ENCODE data around the gene SYT17.

GRCh38 chr16:19138601-19139000, 29.4 kb upstream of the SYT17 start:
- no peak for TF ChIP-seq CTCF (IDR thresholded peaks at IDR 0.05; ENCODE audit: low read depth, low read length, poor library complexity, severe bottlenecking)
- TF ChIP-seq EZH2phosphoT487 (IDR thresholded peaks at IDR 0.05; ENCODE audit: borderline replicate concordance, low read length), result no peak

All from DOHH2 (cell line).